SKM-1 treated with dmso at 0.1 percent for 144 hours (cell line): ENCODE results near the gene LRRC4C.
"Not testable (repeated sequence)": the region's sequence is repeated elsewhere in the genome, so short reads cannot be mapped to it uniquely, and the experiment has no call there.

ENCODE experiments used
- DNase-seq: peaks from one replicate; lab custom pipeline; 2025; ENCODE audit not compliant: unreplicated experiment; lab: John Stamatoyannopoulos, UW

Gene LRRC4C

GRCh38 chr11:41040474-41040873 lies 419.0 kb downstream of the LRRC4C start:
- no peak for DNase-seq

- no peak for DNase-seq
These were observed 419.9 kb downstream of the LRRC4C start for GRCh38 chr11:41039592-41039991.

- no peak for DNase-seq
These were observed 427.8 kb downstream of the LRRC4C start for GRCh38 chr11:41031551-41032060.

GRCh38 chr11:41020259-41020658 lies 439.2 kb downstream of the LRRC4C start:
- DNase-seq, result no peak

- DNase-seq, result not testable (repeated sequence)
These were observed 439.8 kb downstream of the LRRC4C start for GRCh38 chr11:41019666-41020065.

GRCh38 chr11:41018224-41018623 lies 441.2 kb downstream of the LRRC4C start:
- no peak for DNase-seq

- DNase-seq, result no peak
These were observed 448.9 kb downstream of the LRRC4C start for GRCh38 chr11:41010361-41011050.

GRCh38 chr11:41005986-41006385 lies 453.5 kb downstream of the LRRC4C start:
- DNase-seq, result no peak

- DNase-seq, result no peak
These were observed 455.8 kb downstream of the LRRC4C start for GRCh38 chr11:41003339-41004282.

- no peak for DNase-seq
These were observed 460.5 kb downstream of the LRRC4C start for GRCh38 chr11:40998920-40999319.

- no peak for DNase-seq
These were observed 471.5 kb downstream of the LRRC4C start for GRCh38 chr11:40987776-40988435.

GRCh38 chr11:40986320-40986719 lies 473.1 kb downstream of the LRRC4C start:
- no peak for DNase-seq

- DNase-seq, result no peak
These were observed 484.4 kb downstream of the LRRC4C start for GRCh38 chr11:40975076-40975475.

GRCh38 chr11:40974186-40974795 lies 485.2 kb downstream of the LRRC4C start:
- no peak for DNase-seq

- DNase-seq, result no peak
These were observed 500.7 kb downstream of the LRRC4C start for GRCh38 chr11:40958707-40959106.

- no peak for DNase-seq
These were observed 507.0 kb downstream of the LRRC4C start for GRCh38 chr11:40952479-40952878.

- DNase-seq, result no peak
These were observed 521.5 kb downstream of the LRRC4C start for GRCh38 chr11:40938002-40938401.

- DNase-seq, result no peak
These were observed 534.5 kb downstream of the LRRC4C start for GRCh38 chr11:40924915-40925314.

GRCh38 chr11:40921246-40921645 lies 538.2 kb downstream of the LRRC4C start:
- no peak for DNase-seq

GRCh38 chr11:40910774-40911173 lies 548.7 kb downstream of the LRRC4C start:
- not testable (repeated sequence) for DNase-seq

- DNase-seq, result no peak
These were observed 565.0 kb downstream of the LRRC4C start for GRCh38 chr11:40894501-40894900.
